Parathyroid adenoma (tissue), 2 donors: ENCODE measurements around the gene CAPZA1.

Source experiments
- H2AFZ ChIP-seq: fragments of 300-600 bp; sonication (generic); one replicate; pipeline ENCODE4 v1.7.0; 2017; ENCODE audit warnings: antibody characterized with exemption, mild to moderate bottlenecking
- H3K27ac ChIP-seq: fragments of 300-600 bp; sonication (generic); one replicate; pipeline ENCODE4 v1.7.0; 2017
- H3K27me3 ChIP-seq: fragments of 300-600 bp; sonication (generic); one replicate; pipeline ENCODE4 v1.7.0; 2017; ENCODE audit warnings: low read length; ENCODE audit not compliant: control insufficient read depth, insufficient read depth
- H3K36me3 ChIP-seq: fragments of 300-600 bp; sonication (generic); one replicate; pipeline ENCODE4 v1.7.0; 2017; ENCODE audit warnings: low read length; ENCODE audit not compliant: control insufficient read depth, insufficient read depth
- H3K4me1 ChIP-seq: fragments of 300-600 bp; sonication (generic); one replicate; pipeline ENCODE4 v1.7.0; 2017; ENCODE audit warnings: control low read depth
- H3K4me2 ChIP-seq: fragments of 300-600 bp; sonication (generic); one replicate; pipeline ENCODE4 v1.7.0; 2017; ENCODE audit warnings: low read length
- H3K4me3 ChIP-seq: fragments of 300-600 bp; sonication (generic); one replicate; pipeline ENCODE4 v1.7.0; 2017; ENCODE audit warnings: low read depth, low read length
- H3K79me2 ChIP-seq: fragments of 300-600 bp; sonication (generic); one replicate; pipeline ENCODE4 v1.7.0; 2017; ENCODE audit warnings: control low read depth
- H3K9ac ChIP-seq: fragments of 300-600 bp; sonication (generic); one replicate; pipeline ENCODE4 v1.7.0; 2017; ENCODE audit warnings: mild to moderate bottlenecking
- H3K9me3 ChIP-seq: fragments of 300-600 bp; sonication (generic); one replicate; pipeline ENCODE4 v1.7.0; 2017; ENCODE audit warnings: low read length; ENCODE audit not compliant: control insufficient read depth
- CTCF ChIP-seq: fragments of 300-600 bp; sonication (generic); IDR thresholded peaks from one replicate; pipeline ENCODE4 v1.7.0; 2017; ENCODE audit warnings: antibody characterized with exemption, mild to moderate bottlenecking
- donor health status: primary hyperparathyroidism.

CAPZA1 gene

DNA sequence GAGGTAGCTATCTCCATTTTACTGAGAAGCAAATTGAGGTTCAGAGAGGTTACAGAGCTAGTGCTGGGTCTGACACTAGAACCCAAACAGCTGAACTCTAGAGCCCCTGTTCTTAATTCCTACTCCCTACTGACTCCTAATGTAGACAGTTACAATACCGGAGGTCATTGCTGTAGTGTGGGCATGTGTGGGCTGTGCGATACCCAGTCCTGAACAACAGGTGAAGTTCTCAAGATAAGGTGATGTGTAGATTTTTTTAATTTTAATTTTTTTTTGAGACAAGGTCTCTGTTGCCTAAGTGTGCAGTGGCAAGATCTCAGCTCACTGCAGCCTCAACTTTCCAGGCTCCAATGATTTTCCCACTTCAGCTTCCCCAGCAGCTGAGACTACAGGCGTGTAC is 88.9 kb downstream of the CAPZA1 start:
- no peak overlapping the region for H3K27ac ChIP-seq
- H3K4me3 ChIP-seq, result no peak overlapping the region
- H3K9me3 ChIP-seq, result no peaks in the 10 kb centered on the region
- no peak overlapping the region for H3K4me2 ChIP-seq
- no peak overlapping the region for H3K9ac ChIP-seq
- peaks cover 2% of the 10 kb centered on the region for H3K79me2 ChIP-seq
- TF ChIP-seq CTCF, result no peak
- H3K4me1 ChIP-seq, result peaks cover 16% of the 10 kb centered on the region
- no peaks in the 10 kb centered on the region for H3K36me3 ChIP-seq
- no peaks in the 10 kb centered on the region for H3K27me3 ChIP-seq
- H2AFZ ChIP-seq, result no peak overlapping the region

DNA sequence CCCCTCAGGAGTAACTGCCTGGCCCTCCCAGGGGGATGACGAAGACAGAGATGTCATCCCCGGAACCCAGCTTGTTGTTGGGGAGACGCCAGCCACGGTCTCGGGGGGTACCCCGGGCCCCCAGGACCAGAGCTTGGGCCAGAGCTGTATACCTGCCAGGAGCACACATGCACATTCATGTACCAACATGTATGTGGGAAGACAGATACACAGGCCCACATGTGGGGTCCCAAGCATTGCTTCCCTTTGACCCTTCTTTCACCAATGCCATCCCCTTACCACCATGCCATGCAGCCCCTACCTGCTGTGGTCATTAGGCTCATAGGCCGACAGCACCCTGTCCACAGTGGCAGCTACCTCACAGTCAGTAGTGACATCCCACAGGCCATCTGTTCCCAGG is 90.5 kb downstream of the CAPZA1 start:
- no peak overlapping the region for H3K4me2 ChIP-seq
- peaks cover 12% of the 10 kb centered on the region for H3K4me1 ChIP-seq
- H3K9ac ChIP-seq, result no peak overlapping the region
- H3K79me2 ChIP-seq, result peaks cover 2% of the 10 kb centered on the region
- no peaks in the 10 kb centered on the region for H3K9me3 ChIP-seq
- no peak for TF ChIP-seq CTCF
- H3K4me3 ChIP-seq, result no peak overlapping the region
- H3K36me3 ChIP-seq, result no peaks in the 10 kb centered on the region
- no peak overlapping the region for H2AFZ ChIP-seq
- no peak overlapping the region for H3K27ac ChIP-seq
- H3K27me3 ChIP-seq, result no peaks in the 10 kb centered on the region

DNA sequence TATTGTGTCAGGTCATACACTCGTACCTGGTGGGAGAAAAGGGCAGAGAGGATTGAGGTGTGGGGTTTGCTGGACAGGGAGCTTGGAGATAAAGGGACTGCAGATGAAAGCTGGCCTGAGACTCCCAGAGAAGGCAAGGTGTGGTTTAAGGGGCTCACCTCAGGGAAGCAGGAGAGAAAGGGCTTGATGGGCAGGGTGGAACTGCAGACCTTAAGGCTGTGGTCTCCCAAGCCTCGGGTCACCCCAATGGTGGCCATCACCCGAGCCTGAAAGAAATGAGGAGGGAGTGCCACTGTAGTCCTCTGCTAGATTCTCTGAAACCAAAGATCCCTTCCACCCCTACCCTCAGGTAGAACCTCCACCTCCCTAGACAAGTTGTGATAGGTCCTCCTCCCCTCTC is 91.0 kb downstream of the CAPZA1 start:
- H3K9ac ChIP-seq, result no peak overlapping the region
- H3K4me3 ChIP-seq, result no peak overlapping the region
- peaks cover 2% of the 10 kb centered on the region for H3K79me2 ChIP-seq
- no peaks in the 10 kb centered on the region for H3K36me3 ChIP-seq
- no peak overlapping the region for H3K4me2 ChIP-seq
- no peaks in the 10 kb centered on the region for H3K27me3 ChIP-seq
- no peak overlapping the region for H2AFZ ChIP-seq
- H3K27ac ChIP-seq, result no peak overlapping the region
- no peak for TF ChIP-seq CTCF
- no peaks in the 10 kb centered on the region for H3K9me3 ChIP-seq
- H3K4me1 ChIP-seq, result peaks cover 12% of the 10 kb centered on the region

DNA sequence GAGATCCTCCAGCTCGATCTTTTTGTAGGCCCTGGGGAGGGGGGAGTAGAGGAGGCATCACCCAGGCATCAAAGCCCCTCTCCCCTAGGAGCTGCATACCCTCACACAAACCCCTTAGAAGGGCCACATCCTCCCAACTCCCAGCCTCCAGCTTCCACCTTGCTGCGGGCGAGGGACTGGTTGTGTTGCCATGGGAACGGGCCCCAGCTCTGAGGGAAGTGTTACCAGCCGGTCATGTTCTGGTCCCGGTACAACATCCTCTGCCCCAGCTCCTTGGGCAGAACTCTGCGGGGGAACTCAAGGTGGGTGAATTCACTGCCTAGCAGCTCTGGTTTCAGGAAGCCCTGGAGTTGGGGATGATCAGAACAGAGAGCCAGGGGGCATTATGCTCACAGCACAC is 91.4 kb downstream of the CAPZA1 start:
- Histone ChIP-seq H3K4me3 (no peak overlapping the region), H3K4me2 (no peak overlapping the region), H3K4me1 (peaks cover 12% of the 10 kb centered on the region), H3K27me3 (no peaks in the 10 kb centered on the region), H3K9me3 (no peaks in the 10 kb centered on the region), H3K9ac (no peak overlapping the region), H2AFZ (no peak overlapping the region), H3K36me3 (no peaks in the 10 kb centered on the region), H3K27ac (no peak overlapping the region), H3K79me2 (peaks cover 2% of the 10 kb centered on the region)
- TF ChIP-seq CTCF, result no peak

GRCh38 chr1:112711670-112712069 is 92.0 kb downstream of the CAPZA1 start:
- H3K4me2 ChIP-seq, result no peak overlapping the region
- H3K4me1 ChIP-seq, result peaks cover 12% of the 10 kb centered on the region
- no peak overlapping the region for H2AFZ ChIP-seq
- no peak overlapping the region for H3K27ac ChIP-seq
- no peaks in the 10 kb centered on the region for H3K36me3 ChIP-seq
- H3K9ac ChIP-seq, result no peak overlapping the region
- H3K79me2 ChIP-seq, result no peaks in the 10 kb centered on the region
- no peak overlapping the region for H3K4me3 ChIP-seq
- TF ChIP-seq CTCF, result no peak
- H3K9me3 ChIP-seq, result no peaks in the 10 kb centered on the region
- no peaks in the 10 kb centered on the region for H3K27me3 ChIP-seq
